ENCODE measurements around the gene AP3M1.

AP3M1 gene

GRCh38 chr10:74077416-74077815 is 73.2 kb downstream of the AP3M1 start:
- DNase-seq = no peak

DNA sequence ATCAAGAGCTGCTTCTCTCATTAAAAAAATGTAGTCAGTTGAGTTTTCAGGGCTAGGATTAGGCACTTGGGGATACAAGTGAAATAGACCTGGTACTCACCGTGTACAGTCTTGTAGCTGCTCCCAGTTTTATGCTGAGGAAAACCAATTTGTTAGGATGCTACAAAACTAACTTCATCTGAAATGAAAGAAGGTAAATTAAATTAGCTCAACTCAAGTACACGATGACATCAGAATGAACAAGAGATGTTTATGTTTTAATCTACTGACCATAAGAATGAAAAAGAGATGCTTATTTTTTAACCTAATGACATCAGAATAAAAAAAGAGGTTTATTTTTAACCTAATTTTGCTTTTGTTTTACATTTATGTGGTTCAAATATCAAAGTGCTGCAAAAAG is 73.7 kb downstream of the AP3M1 start:
- DNase-seq = no peak

GRCh38 chr10:74075906-74076305 is 74.7 kb downstream of the AP3M1 start:
- no peak for DNase-seq

DNA sequence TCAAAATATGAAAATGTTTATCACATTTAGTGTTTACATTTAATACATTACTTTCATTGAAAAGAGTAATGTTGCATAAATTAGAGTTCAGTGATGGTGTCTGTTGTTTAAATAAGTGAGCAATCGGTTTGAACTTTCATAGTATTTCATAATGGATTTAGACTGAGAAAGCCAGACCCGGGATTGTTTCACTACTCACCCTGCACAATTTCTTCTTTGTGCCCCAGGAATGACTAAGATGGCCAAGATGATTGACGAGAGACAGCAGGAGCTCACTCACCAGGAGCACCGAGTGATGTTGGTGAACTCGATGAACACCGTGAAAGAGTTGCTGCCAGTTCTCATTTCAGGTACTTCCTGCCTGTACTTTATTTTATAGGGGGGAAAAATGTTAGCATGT is 78.1 kb downstream of the AP3M1 start:
- no peak for DNase-seq

DNA sequence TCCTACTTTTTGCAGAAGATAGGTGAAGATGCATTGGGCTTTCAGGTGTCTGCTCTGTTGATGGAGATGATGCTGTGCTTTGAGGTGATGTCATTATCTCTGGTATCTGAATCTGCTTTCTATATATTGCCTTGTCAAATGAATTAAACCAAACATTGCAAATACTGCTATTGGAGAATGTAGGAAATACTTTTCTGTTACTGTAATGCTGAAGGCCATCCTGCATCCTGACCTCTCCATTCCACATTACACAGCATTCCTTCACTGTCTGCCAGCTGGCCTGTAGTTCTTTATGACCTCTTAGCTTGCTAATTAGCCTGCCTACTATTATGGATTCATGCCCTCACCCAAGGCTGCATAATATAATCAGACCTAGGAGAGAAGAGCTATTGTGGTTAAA is 79.5 kb downstream of the AP3M1 start:
- DNase-seq = peak; percentile 81

Data from fibroblast of skin of right quadriceps (primary cell).